GM12801 (cell line): ENCODE measurements around the gene SPRR1B.

Experiments
- TF ChIP-seq, protein P1 (sequence below): IDR thresholded peaks from one replicate; pipeline ENCODE4 v1.5.1; 2011; ENCODE audit warnings: control low read depth; ENCODE audit not compliant: insufficient read length; ENCODE audit errors: extremely low read depth

The SPRR1B gene

DNA sequence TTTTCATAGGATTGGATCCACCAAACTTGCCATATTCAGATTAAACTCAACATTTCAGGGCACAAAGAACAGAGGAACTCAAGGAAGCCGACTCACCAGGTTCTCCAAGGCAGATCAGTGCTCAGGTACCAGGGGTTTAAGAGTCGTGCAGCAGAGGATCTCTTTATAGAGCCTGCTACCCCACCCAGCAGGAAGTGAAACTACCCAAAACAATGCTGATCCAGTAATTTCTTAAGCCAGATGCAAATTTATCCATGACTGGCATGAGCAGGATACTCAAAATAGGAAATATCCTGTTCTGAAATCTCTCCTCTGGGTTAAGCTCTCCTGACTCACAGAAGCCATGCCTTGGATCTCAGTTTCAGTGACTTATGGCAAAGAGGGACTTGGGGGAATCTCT is 26.4 kb downstream of the SPRR1B start, which contains the start of gene SPRR2A:
Gene SPRR2A (minus strand): TSS at position 138 of the 400 bp plus-strand sequence. CDS start 777 bp downstream, outside the sequence.
- TF ChIP-seq, protein P1, sequence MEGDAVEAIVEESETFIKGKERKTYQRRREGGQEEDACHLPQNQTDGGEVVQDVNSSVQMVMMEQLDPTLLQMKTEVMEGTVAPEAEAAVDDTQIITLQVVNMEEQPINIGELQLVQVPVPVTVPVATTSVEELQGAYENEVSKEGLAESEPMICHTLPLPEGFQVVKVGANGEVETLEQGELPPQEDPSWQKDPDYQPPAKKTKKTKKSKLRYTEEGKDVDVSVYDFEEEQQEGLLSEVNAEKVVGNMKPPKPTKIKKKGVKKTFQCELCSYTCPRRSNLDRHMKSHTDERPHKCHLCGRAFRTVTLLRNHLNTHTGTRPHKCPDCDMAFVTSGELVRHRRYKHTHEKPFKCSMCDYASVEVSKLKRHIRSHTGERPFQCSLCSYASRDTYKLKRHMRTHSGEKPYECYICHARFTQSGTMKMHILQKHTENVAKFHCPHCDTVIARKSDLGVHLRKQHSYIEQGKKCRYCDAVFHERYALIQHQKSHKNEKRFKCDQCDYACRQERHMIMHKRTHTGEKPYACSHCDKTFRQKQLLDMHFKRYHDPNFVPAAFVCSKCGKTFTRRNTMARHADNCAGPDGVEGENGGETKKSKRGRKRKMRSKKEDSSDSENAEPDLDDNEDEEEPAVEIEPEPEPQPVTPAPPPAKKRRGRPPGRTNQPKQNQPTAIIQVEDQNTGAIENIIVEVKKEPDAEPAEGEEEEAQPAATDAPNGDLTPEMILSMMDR = no peak

DNA sequence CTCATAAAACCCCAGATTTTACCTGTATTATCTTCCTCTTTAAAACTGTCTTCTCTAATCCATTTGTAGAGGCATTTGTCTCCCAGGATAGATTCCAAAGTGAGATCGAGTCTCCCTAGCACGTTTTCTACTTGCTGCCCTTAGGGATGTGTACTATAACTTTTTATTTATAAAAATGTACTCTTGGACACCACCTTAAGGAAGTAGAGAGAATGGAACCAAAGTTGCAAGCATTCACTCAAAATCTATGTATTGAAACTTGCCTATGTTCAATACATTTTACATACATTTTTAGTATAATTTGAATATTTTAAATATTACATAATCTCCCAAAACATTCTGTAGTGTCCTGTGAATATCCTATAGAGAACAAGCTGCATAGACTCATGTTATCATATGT is 27.2 kb downstream of the SPRR1B start:
- TF ChIP-seq, protein P1 = no peak

DNA sequence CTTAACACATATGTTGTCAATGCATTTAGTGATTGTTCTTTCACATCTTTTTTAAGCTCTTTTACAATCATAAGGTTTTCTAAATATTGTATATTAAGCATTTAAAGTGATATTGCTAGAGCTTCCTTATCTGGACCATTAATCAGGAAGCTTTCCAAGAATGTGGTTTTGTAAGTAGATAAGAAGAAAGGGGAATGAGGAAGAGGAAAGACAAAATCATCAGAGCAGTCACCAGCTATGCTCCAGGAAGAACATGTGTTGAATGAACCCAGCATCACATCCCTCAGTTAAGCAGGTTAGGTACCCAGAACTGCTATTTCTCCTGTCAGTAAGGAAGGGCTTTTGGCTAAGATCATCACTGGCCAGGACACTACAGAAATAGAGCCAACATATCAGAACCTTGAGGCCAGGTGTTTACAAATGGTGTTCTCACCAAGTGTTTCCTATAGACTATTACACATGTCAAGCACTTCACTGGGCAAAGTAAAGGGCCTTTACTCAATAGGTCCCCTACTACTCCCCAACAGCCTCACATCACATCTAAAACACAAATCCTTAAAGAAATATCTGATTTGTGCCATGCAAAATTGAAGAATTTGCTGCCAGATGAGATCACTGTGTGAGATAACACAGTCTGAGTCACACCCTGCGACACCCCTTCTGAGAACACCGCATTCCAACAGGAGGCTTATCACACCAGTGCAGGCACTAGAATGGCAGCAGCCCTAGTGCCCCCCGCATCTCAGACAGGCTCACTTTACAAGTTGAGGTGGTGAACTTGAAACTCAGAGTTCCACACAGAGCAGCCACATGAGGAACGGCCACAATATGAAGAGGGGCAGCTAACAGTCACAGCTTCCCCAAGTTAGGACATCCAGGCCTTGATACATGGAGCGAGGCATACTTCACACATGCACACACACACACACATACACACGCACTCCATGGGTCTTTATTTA is 28.1 kb downstream of the SPRR1B start:
- TF ChIP-seq, protein P1 = no peak

DNA sequence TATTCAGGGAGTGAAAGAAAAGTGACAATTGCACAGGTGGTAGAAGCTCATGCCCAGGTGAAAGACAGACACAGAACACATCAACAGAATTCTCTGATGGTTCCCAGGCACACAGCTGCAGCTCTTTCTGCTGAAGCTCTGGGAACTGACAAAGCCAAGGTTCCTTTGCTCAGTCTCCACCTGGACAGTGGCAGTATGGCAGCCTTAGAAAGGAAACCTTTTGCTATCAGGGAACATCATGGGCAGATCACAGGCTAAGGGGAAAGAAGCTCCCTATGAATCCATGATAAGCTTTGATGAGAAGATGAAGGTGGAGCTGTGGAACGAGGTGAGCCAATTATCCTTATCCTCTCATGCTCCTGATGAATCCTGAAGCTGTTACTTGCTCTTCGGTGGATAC is 39.2 kb downstream of the SPRR1B start:
- TF ChIP-seq, protein P1 = no peak

DNA sequence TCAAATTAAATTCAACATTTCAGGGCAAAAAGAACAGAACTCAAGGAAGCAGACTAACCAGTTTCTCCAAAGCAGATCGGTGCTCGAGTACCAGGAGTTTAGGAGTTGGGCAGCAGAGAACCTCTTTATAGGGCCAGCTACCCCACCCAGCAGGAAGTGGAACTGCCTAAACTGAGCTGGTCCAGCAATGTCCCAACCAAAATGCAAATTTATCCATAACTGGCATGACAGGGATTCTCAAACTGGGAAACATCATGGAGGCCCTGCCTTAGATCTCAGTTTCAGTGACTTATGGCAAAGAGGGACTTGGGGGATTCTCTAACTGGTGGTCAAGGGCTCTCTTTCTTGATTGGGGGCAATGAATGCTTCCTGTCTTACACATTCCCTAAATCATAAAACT is 40.5 kb downstream of the SPRR1B start, which contains the start of gene SPRR2B:
Gene SPRR2B (minus strand): TSS at position 101 of the 400 bp plus-strand sequence. CDS start 772 bp downstream, outside the sequence.
- TF ChIP-seq, protein P1 = no peak

DNA sequence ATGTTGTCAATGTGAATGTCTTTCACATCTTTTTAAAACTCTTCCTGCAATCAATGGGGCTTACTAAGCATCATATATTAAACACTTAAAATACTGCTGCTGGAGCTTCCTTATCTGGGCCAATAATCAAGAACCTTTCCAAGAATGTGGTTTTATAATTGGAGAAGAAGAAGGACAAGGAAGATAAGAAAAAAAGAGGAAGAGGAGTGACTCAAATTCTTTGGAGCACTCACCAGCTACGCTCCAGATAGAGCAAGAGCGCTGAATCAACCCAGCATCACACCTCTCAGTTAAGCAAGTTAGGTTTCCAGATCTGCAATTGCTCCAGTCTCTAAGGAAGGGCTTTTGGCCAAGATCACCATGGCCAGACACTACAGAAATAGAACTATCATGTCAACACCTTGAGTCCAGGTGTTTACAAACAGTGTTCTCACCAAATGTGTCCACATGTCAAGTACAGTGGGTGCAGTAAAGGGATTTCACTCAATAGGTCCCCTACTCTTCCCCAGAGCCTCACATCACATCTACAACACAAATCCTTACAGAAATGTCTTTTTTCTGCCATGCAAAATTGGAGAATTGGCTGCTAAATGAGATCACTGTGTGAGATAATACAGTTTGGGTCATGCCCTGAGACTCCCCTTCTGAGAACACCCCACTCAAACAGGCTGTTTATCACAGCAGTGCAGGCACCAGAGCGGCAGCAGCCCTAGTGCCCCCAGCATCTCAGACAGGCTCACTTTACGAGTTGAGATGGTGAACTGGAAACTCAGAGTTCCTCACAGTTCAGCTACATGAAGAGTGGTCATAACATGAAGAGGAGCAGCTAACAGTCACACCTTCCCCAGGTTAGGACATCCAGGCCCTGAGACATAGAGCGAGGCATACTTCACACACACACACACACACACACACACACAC is 42.1 kb downstream of the SPRR1B start:
- TF ChIP-seq, protein P1 = no peak

DNA sequence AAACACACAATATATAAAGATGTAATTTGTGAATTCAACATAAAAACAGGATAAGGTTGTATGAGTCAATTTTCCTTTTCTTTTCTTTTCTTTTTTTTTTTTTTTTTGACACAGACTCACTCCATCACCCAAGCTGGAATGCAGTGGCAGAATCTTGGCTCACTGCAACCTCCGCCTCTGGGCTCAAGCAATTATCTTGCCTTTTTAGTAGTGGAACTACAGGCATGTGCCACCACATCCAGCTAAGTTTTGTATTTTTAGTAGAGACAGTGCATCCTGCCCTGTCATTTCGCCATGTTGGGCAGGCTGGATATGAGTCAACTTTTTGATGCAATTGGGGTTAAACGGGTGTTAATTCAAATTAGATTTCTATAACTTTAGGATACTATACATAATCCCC is 50.7 kb downstream of the SPRR1B start:
- TF ChIP-seq, protein P1 = no peak
